HPDE6-E6E7 (cell line): ENCODE measurements around the gene ASB15.

Source experiments
- DNase-seq: peaks from one replicate; pipeline ENCODE4 v3.0.0; 2011; ENCODE audit warnings: missing footprints; ENCODE audit errors: extremely low spot score

ASB15 gene

GRCh38 chr7:123635551-123636359 is 34.1 kb downstream of the ASB15 start:
- DNase-seq: no peak

- no peak for DNase-seq
Observed at GRCh38 chr7:123637203-123637602, 35.6 kb downstream of the ASB15 start.

- no peak for DNase-seq
Observed at GRCh38 chr7:123637878-123638277, 36.3 kb downstream of the ASB15 start.

GRCh38 chr7:123639631-123640030 is 38.0 kb downstream of the ASB15 start:
- DNase-seq: no peak

GRCh38 chr7:123640583-123640982 is 39.0 kb downstream of the ASB15 start:
- DNase-seq: no peak

GRCh38 chr7:123641901-123642300 is 40.3 kb downstream of the ASB15 start:
- DNase-seq: no peak

GRCh38 chr7:123643495-123644441 is 42.1 kb downstream of the ASB15 start:
- DNase-seq: peak; percentile 38

GRCh38 chr7:123645516-123645915 is 43.9 kb downstream of the ASB15 start:
- no peak for DNase-seq

GRCh38 chr7:123647106-123647730 is 45.6 kb downstream of the ASB15 start:
- no peak for DNase-seq

GRCh38 chr7:123649964-123650363 is 48.3 kb downstream of the ASB15 start:
- no peak for DNase-seq

- DNase-seq: no peak
Observed at GRCh38 chr7:123650595-123650994, 49.0 kb downstream of the ASB15 start.

- DNase-seq: no peak
Observed at GRCh38 chr7:123652406-123652805, 50.8 kb downstream of the ASB15 start.

GRCh38 chr7:123653162-123653561 is 51.5 kb downstream of the ASB15 start:
- DNase-seq: no peak

- no peak for DNase-seq
Observed at GRCh38 chr7:123655614-123656013, 54.0 kb downstream of the ASB15 start, which contains the start of gene LMOD2. Gene LMOD2 (plus strand): TSS chr7:123655866. CDS start chr7:123655964, 98 bp downstream.

- DNase-seq: no peak
Observed at GRCh38 chr7:123656544-123657303, 55.1 kb downstream of the ASB15 start.

- DNase-seq: no peak
Observed at GRCh38 chr7:123657304-123657685, 55.7 kb downstream of the ASB15 start.

GRCh38 chr7:123658023-123658422 is 56.4 kb downstream of the ASB15 start:
- DNase-seq: no peak

GRCh38 chr7:123660514-123661354 is 59.1 kb downstream of the ASB15 start:
- no peak for DNase-seq

GRCh38 chr7:123661765-123662164 is 60.1 kb downstream of the ASB15 start:
- DNase-seq: no peak

GRCh38 chr7:123662293-123662692 is 60.7 kb downstream of the ASB15 start:
- no peak for DNase-seq
